ENCODE data around the gene CHI3L1. TPM values are rescaled to one million over a fixed set of nuclear protein-coding genes. Genes with fewer than 3 reads are reported as not detected.

Gene CHI3L1
- total RNA-seq, 1 experiment from 2014 or later, result not detected

DNA sequence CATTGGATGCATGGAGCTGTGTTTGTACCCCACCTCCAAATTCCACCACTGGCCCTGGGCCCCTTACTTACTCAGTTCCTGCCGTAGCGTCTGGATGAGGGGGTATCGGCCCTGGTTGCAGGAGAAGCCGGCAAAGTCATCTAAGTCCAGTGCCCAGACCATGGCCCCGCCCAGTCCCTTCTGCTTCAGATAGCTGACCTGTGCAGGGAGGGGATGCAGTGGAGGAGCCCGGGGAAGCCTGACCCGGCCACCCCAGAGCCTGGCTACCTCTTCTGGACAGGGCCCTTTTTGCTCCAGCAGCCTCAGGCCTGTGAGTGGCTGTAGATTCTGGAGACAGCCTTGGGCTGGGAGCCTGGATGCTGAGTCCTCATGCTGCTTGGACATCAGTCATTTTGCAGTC, 31.2 kb upstream of the CHI3L1 start:
- ChIA-PET POLR2A (ENCODE audit: low non-redundant PET) (no interaction called here), CTCF (interaction anchor here (4.2 kb wide), 1 partner anchor 178 kb away, joined by 65 read pairs; no protein-coding TSS in a partner anchor)
- H3K9me3 ChIP-seq (ENCODE audit: low read depth, low read length, poor library complexity, severe bottlenecking), result no peaks in the 10 kb centered on the region
- no peak overlapping the region for H3K4me3 ChIP-seq (ENCODE audit: low read depth, low read length, poor library complexity, severe bottlenecking)
- no TSS peak for BruUV-seq (replicated peaks)
- H3K4me1 ChIP-seq (ENCODE audit: insufficient read depth, low read length, poor library complexity, severe bottlenecking), result no peaks in the 10 kb centered on the region
- no peaks in the 10 kb centered on the region for H3K27me3 ChIP-seq (replicated peaks; ENCODE audit: insufficient read depth, low read depth, low read length, poor library complexity)
- H3K36me3 ChIP-seq (ENCODE audit: insufficient read depth, low read length, poor library complexity, severe bottlenecking), result no peaks in the 10 kb centered on the region
- intact Hi-C loops (cut with micrococcal nuclease; ENCODE audit: unreplicated experiment), result no loop called here
- no peak for DNase-seq (ENCODE audit: low spot score)
- no peak overlapping the region for H3K27ac ChIP-seq (ENCODE audit: low read depth, low read length, poor library complexity, severe bottlenecking)
- TF ChIP-seq, protein P1, sequence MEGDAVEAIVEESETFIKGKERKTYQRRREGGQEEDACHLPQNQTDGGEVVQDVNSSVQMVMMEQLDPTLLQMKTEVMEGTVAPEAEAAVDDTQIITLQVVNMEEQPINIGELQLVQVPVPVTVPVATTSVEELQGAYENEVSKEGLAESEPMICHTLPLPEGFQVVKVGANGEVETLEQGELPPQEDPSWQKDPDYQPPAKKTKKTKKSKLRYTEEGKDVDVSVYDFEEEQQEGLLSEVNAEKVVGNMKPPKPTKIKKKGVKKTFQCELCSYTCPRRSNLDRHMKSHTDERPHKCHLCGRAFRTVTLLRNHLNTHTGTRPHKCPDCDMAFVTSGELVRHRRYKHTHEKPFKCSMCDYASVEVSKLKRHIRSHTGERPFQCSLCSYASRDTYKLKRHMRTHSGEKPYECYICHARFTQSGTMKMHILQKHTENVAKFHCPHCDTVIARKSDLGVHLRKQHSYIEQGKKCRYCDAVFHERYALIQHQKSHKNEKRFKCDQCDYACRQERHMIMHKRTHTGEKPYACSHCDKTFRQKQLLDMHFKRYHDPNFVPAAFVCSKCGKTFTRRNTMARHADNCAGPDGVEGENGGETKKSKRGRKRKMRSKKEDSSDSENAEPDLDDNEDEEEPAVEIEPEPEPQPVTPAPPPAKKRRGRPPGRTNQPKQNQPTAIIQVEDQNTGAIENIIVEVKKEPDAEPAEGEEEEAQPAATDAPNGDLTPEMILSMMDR (conservative IDR thresholded peaks at IDR 0.05; ENCODE audit: low read depth, low read length), result no peak
- TF ChIP-seq EZH2 (IDR thresholded peaks at IDR 0.05; ENCODE audit: borderline replicate concordance, low read depth, low read length, poor library complexity, severe bottlenecking), result no peak

DNA sequence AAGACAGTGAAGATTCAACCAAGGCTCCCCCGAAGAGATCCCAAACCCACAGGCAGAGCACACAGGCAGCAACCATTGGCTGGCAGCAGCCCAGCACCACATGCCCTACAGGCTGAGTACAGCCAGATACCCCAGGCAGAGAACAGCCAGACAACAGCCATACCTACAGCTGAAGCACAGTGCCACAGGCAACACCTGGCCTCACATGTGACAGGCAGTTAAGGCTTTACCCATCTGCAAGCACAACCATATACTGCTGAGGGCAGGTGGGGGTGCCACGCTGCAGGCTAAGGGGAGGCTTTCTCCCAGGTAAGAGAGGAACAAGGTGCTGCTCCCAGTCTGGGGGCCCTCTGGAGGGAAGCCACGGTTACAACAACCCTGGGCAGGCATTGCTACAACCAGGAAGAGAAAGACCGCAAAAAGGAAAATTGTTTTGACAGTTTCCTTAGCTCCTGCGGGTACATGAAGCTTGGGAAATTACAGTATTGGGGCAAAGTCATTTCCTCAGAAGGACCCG, 30.7 kb upstream of the CHI3L1 start:
- H3K4me3 ChIP-seq (ENCODE audit: low read depth, low read length, poor library complexity, severe bottlenecking), result no peak overlapping the region
- H3K27me3 ChIP-seq (replicated peaks; ENCODE audit: insufficient read depth, low read depth, low read length, poor library complexity), result no peaks in the 10 kb centered on the region
- ChIA-PET POLR2A (ENCODE audit: low non-redundant PET) (no interaction called here), CTCF (interaction anchor here (1.5 to 4.2 kb wide), 3 partner anchors 50 to 178 kb away, joined by 5 to 65 read pairs (median 21); no protein-coding TSS in a partner anchor)
- DNase-seq (ENCODE audit: low spot score), result no peak
- TF ChIP-seq EZH2 (IDR thresholded peaks at IDR 0.05; ENCODE audit: borderline replicate concordance, low read depth, low read length, poor library complexity, severe bottlenecking), result no peak
- TF ChIP-seq, protein P1 (conservative IDR thresholded peaks at IDR 0.05; ENCODE audit: low read depth, low read length), result no peak; the same call in 1 of the 2 replicates
- no peaks in the 10 kb centered on the region for H3K4me1 ChIP-seq (ENCODE audit: insufficient read depth, low read length, poor library complexity, severe bottlenecking)
- H3K9me3 ChIP-seq (ENCODE audit: low read depth, low read length, poor library complexity, severe bottlenecking), result no peaks in the 10 kb centered on the region
- no TSS peak for BruUV-seq (replicated peaks)
- intact Hi-C loops (cut with micrococcal nuclease; ENCODE audit: unreplicated experiment), result no loop called here
- no peaks in the 10 kb centered on the region for H3K36me3 ChIP-seq (ENCODE audit: insufficient read depth, low read length, poor library complexity, severe bottlenecking)
- no peak overlapping the region for H3K27ac ChIP-seq (ENCODE audit: low read depth, low read length, poor library complexity, severe bottlenecking)

DNA sequence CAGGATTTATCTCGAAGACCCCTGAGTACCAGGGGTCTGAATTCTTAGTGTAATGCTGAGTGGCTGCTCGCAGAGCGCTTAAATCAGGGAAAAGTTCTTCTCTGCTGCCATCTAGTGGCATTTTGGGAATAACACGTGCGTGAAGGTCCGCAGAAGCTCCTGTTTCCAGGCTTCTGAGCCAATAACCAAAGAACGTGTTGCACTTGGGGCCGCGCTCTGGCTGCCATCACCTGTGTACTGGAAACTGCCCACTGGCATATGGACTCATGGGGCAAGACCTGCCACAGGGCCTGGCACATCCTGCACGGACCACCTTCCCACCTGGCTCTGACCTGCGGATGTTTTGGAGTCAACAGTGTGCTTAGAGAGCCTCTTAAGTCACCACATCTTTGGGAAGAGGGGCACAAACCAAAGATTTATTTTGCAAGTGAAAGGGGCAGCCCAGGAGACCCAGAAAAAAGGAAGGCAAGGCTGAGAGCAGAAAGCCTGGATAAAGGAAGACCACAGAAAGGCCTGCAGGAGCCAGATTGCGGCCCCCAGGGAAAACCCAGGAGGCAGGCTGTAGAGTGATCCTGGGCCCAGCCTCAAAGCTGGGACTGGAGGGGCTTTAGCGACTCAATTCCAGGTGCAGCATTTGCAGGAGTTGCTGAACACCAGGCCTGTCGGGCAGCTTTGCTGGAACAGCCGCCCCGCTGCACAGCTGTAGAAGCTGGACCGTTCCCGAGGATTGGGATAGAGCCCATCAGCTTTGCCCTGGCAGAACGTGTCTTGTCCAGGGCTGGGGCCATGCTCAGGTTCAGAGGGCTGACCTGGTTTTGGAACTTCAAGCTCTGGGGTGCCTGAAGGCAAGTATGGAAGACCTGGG, 30.0 kb upstream of the CHI3L1 start:
- peak; percentile 81 for DNase-seq (ENCODE audit: low spot score)
- H3K9me3 ChIP-seq (ENCODE audit: low read depth, low read length, poor library complexity, severe bottlenecking), result no peaks in the 10 kb centered on the region
- no peaks in the 10 kb centered on the region for H3K36me3 ChIP-seq (ENCODE audit: insufficient read depth, low read length, poor library complexity, severe bottlenecking)
- no peak overlapping the region for H3K27ac ChIP-seq (ENCODE audit: low read depth, low read length, poor library complexity, severe bottlenecking)
- H3K27me3 ChIP-seq (replicated peaks; ENCODE audit: insufficient read depth, low read depth, low read length, poor library complexity), result no peaks in the 10 kb centered on the region
- intact Hi-C loops (cut with micrococcal nuclease; ENCODE audit: unreplicated experiment), result loop anchor here (1.0 kb wide), 2 partner anchors 98 to 177 kb away; no protein-coding TSS in a partner anchor
- ChIA-PET CTCF (interaction anchor here (0.6 to 4.2 kb wide), 9 partner anchors 10 to 188 kb away, joined by 3 to 65 read pairs (median 3); no protein-coding TSS in a partner anchor), POLR2A (ENCODE audit: low non-redundant PET) (interaction anchor here (0.7 kb wide), 1 partner anchor 154 kb away, joined by 8 read pairs; no protein-coding TSS in a partner anchor)
- no peaks in the 10 kb centered on the region for H3K4me1 ChIP-seq (ENCODE audit: insufficient read depth, low read length, poor library complexity, severe bottlenecking)
- TF ChIP-seq EZH2 (IDR thresholded peaks at IDR 0.05; ENCODE audit: borderline replicate concordance, low read depth, low read length, poor library complexity, severe bottlenecking), result no peak
- TF ChIP-seq, protein P1 (conservative IDR thresholded peaks at IDR 0.05; ENCODE audit: low read depth, low read length), result peak; percentile 74
- no TSS peak for BruUV-seq (replicated peaks)
- no peak overlapping the region for H3K4me3 ChIP-seq (ENCODE audit: low read depth, low read length, poor library complexity, severe bottlenecking)
